GM19099 (cell line): ENCODE measurements around the gene MYOZ3.
A peak's percentile ranks its signal among the peaks of the same experiment; 100 is the strongest.

Experiments
- POLR2A ChIP-seq: IDR thresholded peaks from 3 replicates; pipeline ENCODE4 v1.6.1; 2011; ENCODE audit warnings: low read depth; ENCODE audit not compliant: insufficient read length; ENCODE audit errors: extremely low read depth

Gene MYOZ3

GRCh38 chr5:150672237-150672883, 11.3 kb downstream of the MYOZ3 start:
- no peak for TF ChIP-seq POLR2A

DNA sequence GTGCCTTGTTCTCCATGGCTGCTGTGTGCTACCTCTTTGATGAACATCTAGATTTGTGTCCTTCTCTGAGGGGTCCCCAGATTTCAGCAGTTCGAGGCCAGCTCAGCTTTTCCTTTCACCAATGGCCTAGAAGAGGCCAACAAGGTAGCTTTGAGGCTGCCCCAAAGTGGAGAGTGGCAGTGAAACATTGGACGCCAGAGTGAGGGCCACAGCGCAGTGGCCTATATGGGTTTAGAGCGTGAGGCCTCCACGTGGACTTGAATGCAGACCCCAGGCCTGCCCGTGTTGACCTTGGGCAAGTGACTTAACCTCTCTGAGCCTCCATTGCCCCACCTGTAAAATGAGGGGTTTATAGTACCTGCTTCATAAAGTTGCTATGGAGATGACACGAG, 11.8 kb downstream of the MYOZ3 start:
- no peak for TF ChIP-seq POLR2A

GRCh38 chr5:150674341-150674821, 13.3 kb downstream of the MYOZ3 start:
- TF ChIP-seq POLR2A, result no peak

DNA sequence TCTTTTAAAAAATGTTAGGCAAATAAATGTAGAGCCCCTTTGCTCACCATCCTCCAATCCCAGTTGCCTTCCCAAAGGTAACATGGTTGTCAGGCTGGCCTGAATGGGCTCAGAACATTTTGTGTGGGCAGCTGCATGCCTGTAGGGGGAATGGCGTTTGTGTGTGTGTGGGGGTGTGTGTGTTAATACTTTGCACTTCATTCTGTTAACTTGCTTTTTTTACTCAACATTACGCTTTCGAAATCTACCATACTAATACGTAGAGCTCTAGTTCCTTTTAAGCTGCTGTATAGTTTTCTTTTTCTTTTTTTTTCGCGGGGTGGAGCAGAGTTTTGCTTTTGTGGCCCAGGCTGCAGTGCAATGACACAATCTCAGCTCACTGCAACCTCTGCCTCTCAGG, 14.0 kb downstream of the MYOZ3 start:
- TF ChIP-seq POLR2A, result no peak

DNA sequence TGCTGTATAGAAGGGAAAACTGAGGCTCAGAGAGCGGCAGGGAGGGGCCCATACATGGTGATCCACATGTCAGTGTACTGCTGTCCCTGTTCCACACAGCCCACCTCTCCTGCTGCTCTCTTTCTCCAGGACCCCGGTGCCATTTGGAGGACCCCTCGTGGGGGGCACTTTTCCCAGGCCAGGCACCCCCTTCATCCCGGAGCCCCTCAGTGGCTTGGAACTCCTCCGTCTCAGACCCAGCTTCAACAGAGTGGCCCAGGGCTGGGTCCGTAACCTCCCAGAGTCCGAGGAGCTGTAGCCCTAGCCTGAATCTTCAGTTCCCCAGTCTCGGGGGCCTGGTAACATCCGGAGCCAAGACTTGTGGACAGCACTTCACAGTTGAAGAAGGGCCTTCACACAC, 15.5 kb downstream of the MYOZ3 start:
- TF ChIP-seq POLR2A, result no peak

- TF ChIP-seq POLR2A, result no peak
Observed at GRCh38 chr5:150689120-150689519, 28.1 kb downstream of the MYOZ3 start.

DNA sequence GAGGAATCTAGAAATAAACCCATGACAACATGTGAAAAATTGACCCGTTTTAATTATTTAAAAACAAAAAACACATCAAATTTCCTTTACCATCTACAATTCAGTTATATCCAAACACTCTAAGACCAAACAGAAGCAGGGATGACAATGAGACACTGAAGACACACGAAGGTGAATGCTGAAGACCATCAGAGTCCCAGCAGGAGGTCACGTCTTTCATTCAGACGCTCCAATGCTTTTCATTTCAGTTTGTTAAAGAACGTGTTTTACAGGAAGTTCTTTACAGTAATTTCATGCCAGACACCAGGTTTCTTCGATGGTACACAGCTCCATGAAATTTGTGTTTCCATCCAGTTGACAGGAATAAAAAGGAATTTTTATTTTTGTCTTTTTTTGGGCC, 29.7 kb downstream of the MYOZ3 start:
- no peak for TF ChIP-seq POLR2A

DNA sequence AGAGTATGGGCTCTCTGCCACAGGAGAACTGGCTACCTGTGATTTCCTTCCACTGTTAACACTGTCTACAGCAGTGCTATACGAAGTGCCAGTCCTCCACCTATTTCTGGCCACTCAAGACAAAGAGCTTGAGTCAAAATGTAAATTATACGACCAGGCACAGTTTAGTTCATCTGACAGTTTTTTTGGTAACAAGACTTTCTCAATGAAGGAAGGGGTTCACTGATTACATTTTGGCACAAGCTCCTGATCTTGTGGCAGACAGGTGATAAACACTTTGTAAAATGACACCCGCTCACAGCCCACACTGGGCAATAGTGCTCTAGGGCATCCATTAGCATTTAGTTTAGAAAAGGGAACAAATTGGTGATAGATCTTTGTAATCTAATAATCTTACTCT, 31.2 kb downstream of the MYOZ3 start:
- no peak for TF ChIP-seq POLR2A

GRCh38 chr5:150694612-150695011, 33.6 kb downstream of the MYOZ3 start:
- TF ChIP-seq POLR2A, result no peak

- no peak for TF ChIP-seq POLR2A
Observed at GRCh38 chr5:150700246-150700593, 39.2 kb downstream of the MYOZ3 start.

GRCh38 chr5:150700594-150701377, 39.7 kb downstream of the MYOZ3 start, which contains the start of gene RBM22:
Gene RBM22, minus strand, starts transcription at chr5:150701062. Its CDS starts 77 bp downstream, at chr5:150700985.
- TF ChIP-seq POLR2A, result peak; percentile 85

DNA sequence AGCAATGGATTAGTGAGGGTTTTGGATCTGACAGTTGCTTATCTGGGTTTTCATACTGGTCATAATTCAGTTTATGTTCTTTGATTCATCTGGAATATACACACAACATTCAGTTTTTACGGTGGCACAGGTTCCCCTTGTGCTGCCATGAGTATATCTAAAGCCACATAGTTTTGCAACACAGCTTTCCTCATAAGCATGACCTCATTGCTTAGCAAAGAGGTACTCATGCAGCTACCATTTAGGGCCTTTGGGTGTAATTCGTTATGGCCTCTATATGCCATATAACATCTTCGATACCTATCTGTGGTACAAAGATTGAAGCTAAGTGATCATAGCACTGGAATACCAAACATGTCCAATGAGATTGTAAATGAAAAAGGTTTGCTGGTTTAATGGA, 42.7 kb downstream of the MYOZ3 start:
- no peak for TF ChIP-seq POLR2A

DNA sequence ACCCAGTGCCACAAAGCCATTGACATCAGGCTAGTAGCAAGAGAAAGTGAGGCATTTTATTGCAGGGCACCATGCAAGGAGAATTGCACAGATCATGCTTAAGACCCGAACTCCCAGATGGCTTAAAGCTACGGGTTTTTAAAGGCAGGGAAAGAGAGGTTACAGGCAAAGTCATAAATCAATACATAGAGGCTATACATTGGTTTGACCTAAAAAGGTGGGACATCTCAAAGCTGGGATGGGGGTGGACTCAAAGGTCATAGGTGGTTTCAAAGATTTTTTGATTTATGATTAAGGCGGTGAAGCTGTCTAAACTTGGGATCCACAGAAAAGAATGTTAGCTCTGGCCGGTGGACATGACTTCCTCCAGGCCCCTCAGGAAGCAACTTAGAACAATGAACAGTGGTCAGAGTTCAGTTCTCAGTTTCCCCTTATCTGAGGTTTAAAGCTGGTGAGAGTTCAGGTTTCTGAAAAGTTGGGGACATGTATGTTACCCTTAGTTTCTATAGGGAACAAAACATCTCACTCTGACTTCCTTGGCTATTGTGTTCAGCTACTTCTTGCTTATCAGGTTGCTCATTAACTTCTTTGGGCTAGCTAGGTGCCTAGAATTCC, 45.8 kb downstream of the MYOZ3 start:
- no peak for TF ChIP-seq POLR2A

DNA sequence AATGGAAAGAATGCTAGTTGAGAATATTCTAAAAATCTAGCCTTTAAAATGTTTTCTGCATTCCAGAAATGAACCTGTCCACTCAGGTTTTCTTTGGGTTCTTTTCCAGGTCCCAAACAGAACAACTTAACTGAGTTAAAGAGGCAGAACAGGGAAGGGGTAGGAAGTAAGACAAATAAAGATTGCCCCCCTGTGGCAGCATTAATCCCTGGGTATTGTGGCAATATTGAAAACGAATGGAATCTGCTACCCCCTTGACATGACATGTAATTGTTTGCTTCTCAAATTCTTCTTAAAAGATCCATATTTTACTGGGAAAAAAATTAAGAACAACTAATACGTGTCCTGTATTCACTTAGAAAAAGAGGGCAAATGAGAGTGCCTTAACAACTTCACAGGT, 49.1 kb downstream of the MYOZ3 start:
- no peak for TF ChIP-seq POLR2A

DNA sequence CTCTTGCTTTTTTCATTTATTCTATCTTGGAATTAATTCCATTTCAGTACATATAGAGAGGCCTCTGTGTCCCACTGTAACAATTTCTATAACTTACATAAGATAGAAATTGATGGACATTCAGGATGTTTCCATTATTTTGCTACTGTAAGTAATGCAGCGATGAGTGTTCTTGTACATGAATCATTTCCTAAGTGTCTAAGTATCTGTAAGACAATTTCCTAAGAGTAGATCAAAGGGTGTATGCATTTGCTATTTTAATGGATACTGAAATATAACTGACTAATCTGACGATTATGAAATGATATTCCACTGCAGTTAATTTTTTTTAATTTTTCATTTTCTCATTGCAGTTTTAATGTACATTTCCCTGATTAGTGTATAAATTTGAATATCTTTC, 62.8 kb downstream of the MYOZ3 start:
- TF ChIP-seq POLR2A, result no peak
